GM18873 (cell line): ENCODE results near the gene COBL.
A peak's percentile ranks its signal among the peaks of the same experiment; 100 is the strongest.
"Not testable (repeated sequence)": the region's sequence is repeated elsewhere in the genome, so short reads cannot be mapped to it uniquely, and the experiment has no call there.

ENCODE experiments used
- ATAC-seq: cut with Tn5 transposase; IDR thresholded peaks from one replicate; pipeline ENCODE4 v1.9.1; 2021; ENCODE audit warnings: mild to moderate bottlenecking, moderate library complexity, moderate number of reproducible peaks; ENCODE audit not compliant: unreplicated experiment, low FRiP score

Gene COBL

DNA sequence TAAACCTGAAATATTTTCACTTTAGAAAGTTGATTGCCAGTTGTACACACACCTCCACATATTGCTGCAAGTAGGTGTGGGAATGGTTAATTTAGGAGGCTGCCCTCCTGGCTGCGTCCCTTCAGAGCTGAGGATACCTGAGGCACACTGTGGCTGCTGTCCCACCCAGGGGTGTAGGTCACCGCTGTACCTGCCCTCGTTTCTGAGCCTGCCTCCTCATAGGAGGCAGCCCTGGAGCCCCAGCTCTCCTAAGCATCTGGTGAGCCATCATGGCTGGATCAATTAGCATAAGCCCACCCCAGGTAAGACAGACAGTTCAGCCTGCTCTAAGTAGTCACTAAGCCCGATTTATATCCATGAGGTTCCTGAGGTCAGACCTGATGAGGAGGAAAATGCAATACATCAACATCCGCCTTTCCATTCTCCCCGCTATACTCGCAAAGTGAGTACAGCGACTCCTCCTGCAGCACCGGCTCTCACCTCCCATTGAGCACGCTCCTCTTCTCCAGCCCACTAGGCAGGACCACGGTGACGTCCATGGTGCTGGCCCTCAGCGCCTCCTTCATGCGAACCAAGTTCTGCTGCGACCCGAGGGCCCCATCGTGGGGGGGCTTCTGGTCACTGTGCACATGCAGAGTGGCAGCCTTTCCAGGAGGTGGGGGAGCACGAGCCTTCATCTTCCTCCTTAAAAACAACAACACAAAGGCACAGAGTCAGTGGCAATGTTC is 97.2 kb downstream of the COBL start:
- no peak for ATAC-seq

DNA sequence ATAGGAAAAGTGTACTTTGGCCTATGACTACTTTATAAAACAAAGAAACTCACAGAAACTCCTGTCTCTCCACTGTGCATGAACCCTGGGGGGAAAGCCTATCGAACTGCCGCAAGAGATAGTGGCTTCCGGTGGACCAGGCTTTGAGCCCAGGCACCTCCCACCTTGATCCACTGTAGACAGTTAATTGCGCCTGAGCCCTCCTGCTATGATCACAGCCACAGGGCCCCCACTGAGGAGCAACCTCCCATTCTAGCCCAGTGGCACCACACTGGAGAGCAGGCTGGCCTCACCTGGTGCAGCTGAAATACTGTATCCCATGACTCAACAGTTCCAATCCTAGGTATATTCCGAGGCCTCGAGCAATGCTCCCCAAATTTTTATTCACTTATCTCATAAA is 98.8 kb downstream of the COBL start:
- no peak for ATAC-seq

GRCh38 chr7:51214098-51214497 is 102.5 kb downstream of the COBL start:
- ATAC-seq = no peak

DNA sequence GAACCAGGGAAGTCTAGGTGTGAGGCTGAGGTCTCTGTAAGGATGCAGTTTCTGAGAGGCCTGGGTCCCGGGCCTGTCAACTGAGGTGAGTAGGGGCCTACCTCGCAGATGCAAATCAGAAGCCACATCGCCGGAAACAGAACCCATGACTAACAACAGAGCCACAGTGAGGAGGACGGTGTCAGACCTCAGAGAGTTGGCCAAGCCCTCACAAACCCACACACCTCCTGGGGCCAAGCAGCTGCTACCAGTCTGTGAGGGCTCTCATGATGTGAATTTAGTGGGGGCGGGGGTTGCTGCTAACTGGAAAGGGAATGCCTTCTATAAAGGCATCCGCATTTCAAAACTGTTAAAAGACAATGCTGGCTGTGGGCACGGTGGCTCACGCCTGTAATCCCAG is 103.0 kb downstream of the COBL start:
- ATAC-seq = no peak

GRCh38 chr7:51210766-51211165 is 105.8 kb downstream of the COBL start:
- no peak for ATAC-seq

DNA sequence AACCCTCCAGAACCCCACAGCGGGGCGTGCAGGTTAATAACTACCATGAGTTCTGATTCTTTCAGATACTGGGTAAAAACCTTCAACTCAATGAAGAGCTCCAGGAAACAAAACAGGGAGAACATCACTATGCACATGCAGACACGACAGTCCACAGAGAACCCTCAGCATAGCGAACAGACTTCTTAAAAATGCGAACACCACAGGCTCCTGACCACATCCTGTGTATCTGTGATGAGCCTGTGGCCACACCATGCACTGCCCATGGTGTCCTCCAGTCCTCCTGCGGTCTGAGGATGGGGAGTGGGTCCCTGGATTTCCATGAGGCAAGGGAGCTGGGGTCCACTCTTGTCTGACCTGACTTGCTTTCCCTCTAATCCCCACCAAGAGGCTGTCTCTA is 107.2 kb downstream of the COBL start:
- ATAC-seq = no peak

GRCh38 chr7:51208125-51208524 is 108.5 kb downstream of the COBL start:
- ATAC-seq = not testable (repeated sequence)

- no peak for ATAC-seq
Measured at GRCh38 chr7:51198654-51199053, 118.0 kb downstream of the COBL start.

DNA sequence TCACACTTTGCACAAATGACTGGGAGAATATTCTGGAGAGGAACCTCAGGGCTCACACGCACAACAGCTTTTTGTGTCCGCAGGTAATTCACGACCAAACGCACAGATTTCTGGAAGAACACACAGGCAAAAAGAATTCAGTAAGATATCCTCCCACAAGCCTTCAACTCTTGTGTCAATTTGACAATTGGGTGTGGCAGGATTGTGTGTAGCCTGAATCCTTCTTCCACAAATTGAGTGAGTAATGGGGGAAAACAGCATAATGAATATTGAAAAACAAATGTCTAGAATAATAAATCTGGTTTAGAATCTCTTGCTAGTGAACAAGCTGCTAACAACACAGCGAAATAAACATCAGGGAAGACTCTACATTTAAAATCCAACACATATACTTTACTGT is 125.6 kb downstream of the COBL start:
- ATAC-seq = no peak

GRCh38 chr7:51189777-51190176 is 126.8 kb downstream of the COBL start:
- ATAC-seq = no peak

DNA sequence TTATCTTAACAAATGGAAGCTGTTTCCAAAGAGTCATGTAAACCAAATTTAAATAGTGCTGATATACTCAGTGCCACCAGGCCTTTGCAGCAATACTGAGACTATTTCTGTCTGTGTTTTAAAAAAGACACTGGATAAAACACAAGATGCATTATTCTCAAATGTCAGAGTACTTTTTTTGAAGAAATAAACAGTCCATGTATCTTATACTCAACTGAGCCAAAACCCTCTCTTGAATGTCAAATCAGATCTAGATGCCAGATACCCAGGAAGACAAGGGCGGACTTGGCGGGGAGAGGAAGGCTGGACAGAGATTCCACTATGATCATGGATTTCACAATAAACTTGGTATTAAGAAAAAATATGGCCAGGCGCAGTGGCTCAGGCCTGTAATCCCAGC is 127.6 kb downstream of the COBL start:
- no peak for ATAC-seq

- no peak for ATAC-seq
Measured at GRCh38 chr7:51187941-51188340, 128.7 kb downstream of the COBL start.

- ATAC-seq = no peak
Measured at GRCh38 chr7:51186531-51186930, 130.1 kb downstream of the COBL start.

GRCh38 chr7:51182636-51183166 is 133.9 kb downstream of the COBL start:
- no peak for ATAC-seq

DNA sequence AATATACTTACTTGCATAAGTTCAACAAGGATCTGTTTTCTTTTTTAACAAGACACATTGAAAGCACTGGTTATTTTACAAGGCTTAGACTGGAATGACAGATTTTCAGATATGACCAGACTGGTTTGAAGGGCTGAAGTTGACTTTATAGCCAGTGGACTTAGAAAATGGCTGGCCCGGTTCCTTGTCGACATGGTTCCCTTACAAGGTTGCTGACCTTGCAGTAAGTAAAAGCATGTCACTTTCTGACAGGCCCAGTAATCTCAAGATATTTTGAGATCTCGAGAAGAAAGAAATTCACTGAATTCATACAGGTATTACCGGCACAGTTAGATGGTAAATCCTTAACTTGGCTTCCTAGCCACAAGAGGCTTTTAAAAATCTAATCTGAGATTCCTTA is 136.5 kb downstream of the COBL start:
- ATAC-seq = no peak

DNA sequence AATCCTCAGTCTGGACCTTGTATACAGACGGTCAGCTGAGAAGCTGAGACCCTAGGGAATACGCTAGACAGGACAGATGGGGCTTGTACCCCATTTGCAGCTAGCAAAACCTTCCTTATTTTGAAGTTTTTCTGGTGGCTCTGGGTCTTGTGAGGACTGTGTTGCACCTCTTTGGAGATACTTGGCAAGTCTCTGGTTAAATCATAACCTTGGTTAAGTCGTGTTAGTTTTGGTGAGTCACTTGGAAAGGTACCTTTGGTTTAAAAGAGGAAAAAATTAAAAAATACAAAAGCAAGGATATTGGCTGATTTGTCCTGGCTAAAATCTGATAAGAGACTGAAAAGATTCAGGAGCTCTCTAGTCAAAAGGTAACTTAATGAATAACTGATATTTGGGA is 140.6 kb downstream of the COBL start:
- no peak for ATAC-seq

DNA sequence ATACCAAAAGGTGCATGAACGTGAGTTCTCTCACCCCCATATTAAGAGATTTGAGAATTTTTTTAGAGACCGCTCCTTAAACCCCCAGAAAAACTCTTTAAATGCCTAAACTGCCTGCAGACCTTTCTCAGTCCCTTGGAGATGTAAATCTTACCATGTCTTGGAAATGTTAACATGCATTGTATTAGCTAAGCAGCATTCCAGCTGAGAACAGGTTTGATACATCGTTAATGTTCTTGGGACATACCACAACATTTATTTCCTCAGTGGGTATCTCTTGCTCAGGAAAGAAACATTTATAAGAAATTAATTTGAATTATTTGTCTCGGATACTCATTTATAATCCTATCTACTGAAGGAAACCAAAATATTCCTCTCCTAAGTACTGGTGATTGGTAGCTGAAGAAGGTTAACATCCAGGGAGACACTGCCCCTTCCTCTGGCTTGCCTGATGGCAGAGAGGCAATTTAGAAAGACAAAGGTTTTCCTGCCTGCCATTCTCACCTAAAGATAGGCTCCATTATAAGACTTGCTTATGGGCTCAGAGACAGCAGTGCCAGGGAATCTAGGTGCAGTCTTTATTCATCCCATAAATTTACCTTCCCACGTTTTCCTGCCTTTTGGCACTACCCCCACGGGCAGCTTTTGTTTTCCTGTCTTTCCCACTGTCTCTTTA is 141.2 kb downstream of the COBL start:
- no peak for ATAC-seq

- ATAC-seq = no peak
Measured at GRCh38 chr7:51165337-51165736, 151.3 kb downstream of the COBL start.

DNA sequence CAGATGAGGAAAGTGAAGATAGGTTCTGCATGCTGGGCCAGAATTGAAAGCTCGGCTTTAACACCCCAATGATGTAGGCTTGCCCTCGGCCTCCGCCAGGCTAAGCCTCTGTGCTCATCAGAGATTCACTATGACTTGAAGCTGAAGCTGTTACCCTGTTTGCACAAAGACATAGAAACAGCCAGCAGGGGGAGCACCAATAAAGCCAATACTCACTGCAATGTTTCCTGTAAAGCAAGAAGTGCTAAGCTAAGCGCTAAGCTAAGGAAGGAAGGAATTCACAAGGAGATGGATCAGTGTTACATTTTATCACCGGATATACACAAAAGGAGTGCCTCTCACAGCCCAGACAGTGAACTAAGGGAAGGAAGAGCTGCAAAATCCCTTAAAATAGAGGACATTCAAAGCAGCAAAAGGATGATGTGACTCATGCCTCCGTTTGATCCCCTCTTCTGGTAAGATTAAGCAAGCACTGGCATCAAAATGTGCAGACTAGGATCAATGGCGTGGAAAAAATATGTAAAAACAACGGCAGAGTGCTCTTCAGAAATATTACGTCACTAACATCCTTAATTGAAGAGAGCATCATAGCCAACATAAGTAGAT is 153.8 kb downstream of the COBL start:
- ATAC-seq = peak; percentile 88

DNA sequence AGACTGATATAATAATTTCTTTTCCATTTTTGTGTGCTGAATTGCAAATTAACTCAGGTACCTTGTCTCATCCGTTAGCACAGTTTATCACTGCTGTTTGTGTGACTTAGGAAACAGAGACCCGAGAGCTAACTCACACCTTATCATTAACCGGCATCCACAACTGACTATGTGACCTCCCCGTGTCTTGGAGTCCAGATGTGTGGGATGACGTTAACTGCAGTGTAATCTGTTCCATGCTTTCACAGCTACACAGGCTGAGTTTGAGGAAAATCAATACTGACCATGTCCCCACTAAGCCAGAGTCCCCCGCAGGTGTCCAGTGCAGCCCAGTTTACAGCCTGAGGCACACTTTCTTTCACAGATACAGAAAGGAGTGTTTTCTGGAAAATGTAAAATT is 154.7 kb downstream of the COBL start:
- no peak for ATAC-seq

GRCh38 chr7:51160990-51161615 is 155.5 kb downstream of the COBL start:
- ATAC-seq = no peak
